HL-60/S4 treated with phorbol 12-myristate 13-acetate at 8.2 ng/mL for 4 days and 3 days (cell line): ENCODE measurements around the gene ADSS1.

Experiments
- in situ Hi-C: fragments of 300-500 bp; cut with MboI; formaldehyde crosslinking; loops from 2 replicates; pipeline ENCODE4 v1.15.0; 2022; ENCODE audit warnings: low sequenced_read_pairs

Gene ADSS1

GRCh38 chr14:104697892-104698583 lies 26.0 kb upstream of the ADSS1 start:
- in situ Hi-C loops, result no loop called here

- in situ Hi-C loops, result no loop called here
Measured at GRCh38 chr14:104698688-104699425, 25.2 kb upstream of the ADSS1 start.

- in situ Hi-C loops, result no loop called here
Measured at GRCh38 chr14:104699426-104699748, 24.6 kb upstream of the ADSS1 start.

GRCh38 chr14:104700225-104700651 lies 23.8 kb upstream of the ADSS1 start:
- in situ Hi-C loops, result no loop called here

- in situ Hi-C loops, result no loop called here
Measured at GRCh38 chr14:104700747-104701217, 23.2 kb upstream of the ADSS1 start.

- in situ Hi-C loops, result no loop called here
Measured at GRCh38 chr14:104701383-104702076, 22.5 kb upstream of the ADSS1 start.

GRCh38 chr14:104702106-104702505 lies 21.9 kb upstream of the ADSS1 start:
- in situ Hi-C loops, result no loop called here

GRCh38 chr14:104702673-104703072 lies 21.4 kb upstream of the ADSS1 start:
- in situ Hi-C loops, result no loop called here

- in situ Hi-C loops, result no loop called here
Measured at GRCh38 chr14:104703269-104703668, 20.8 kb upstream of the ADSS1 start.

- in situ Hi-C loops, result no loop called here
Measured at GRCh38 chr14:104704252-104704651, 19.8 kb upstream of the ADSS1 start.

- in situ Hi-C loops, result no loop called here
Measured at GRCh38 chr14:104705340-104706047, 18.5 kb upstream of the ADSS1 start.

- in situ Hi-C loops, result no loop called here
Measured at GRCh38 chr14:104706733-104707607, 17.1 kb upstream of the ADSS1 start.

- in situ Hi-C loops, result no loop called here
Measured at GRCh38 chr14:104707608-104708595, 16.1 kb upstream of the ADSS1 start.

GRCh38 chr14:104708606-104709268 lies 15.3 kb upstream of the ADSS1 start:
- in situ Hi-C loops, result no loop called here

- in situ Hi-C loops, result no loop called here
Measured at GRCh38 chr14:104709387-104710039, 14.5 kb upstream of the ADSS1 start.

- in situ Hi-C loops, result no loop called here
Measured at GRCh38 chr14:104710071-104710735, 13.8 kb upstream of the ADSS1 start.
